Smooth muscle cell (in vitro differentiated cells): ENCODE data around the gene KCNT1. TPM values are rescaled to one million over a fixed set of nuclear protein-coding genes. Genes with fewer than 3 reads are reported as not detected.

Experiments used
- DNase-seq: peaks from one replicate; lab custom pipeline; 2025; ENCODE audit not compliant: unreplicated experiment; lab: John Stamatoyannopoulos, UW
- H2AFZ ChIP-seq: fragments of 200-600 bp; sonication (generic); 2 replicates; pipeline ENCODE4 v1.6.0; 2016; ENCODE audit warnings: antibody characterized with exemption, low read depth, mild to moderate bottlenecking
- H3F3A ChIP-seq: fragments of 200-600 bp; sonication (generic); 2 replicates; pipeline ENCODE4 v1.6.0; 2017; ENCODE audit warnings: antibody characterized with exemption, low read depth
- H3K27ac ChIP-seq: fragments of 200-600 bp; sonication (generic); 2 replicates; pipeline ENCODE4 v1.5.1; 2016; ENCODE audit warnings: low read depth, mild to moderate bottlenecking
- H3K27me3 ChIP-seq: fragments of 200-600 bp; sonication (generic); 2 replicates; pipeline ENCODE4 v1.6.1; 2016; ENCODE audit warnings: low read depth, mild to moderate bottlenecking
- H3K36me3 ChIP-seq: fragments of 200-600 bp; sonication (generic); 2 replicates; pipeline ENCODE4 v1.5.1; 2016; ENCODE audit warnings: low read depth
- H3K4me1 ChIP-seq: fragments of 200-600 bp; sonication (generic); 2 replicates; pipeline ENCODE4 v1.5.1; 2016; ENCODE audit warnings: low read depth
- H3K4me2 ChIP-seq: fragments of 200-600 bp; sonication (generic); 2 replicates; pipeline ENCODE4 v1.6.0; 2016; ENCODE audit warnings: mild to moderate bottlenecking
- H3K4me3 ChIP-seq: fragments of 200-600 bp; sonication (generic); 2 replicates; pipeline ENCODE4 v1.5.1; 2016; ENCODE audit warnings: mild to moderate bottlenecking
- H3K79me2 ChIP-seq: fragments of 200-600 bp; sonication (generic); 2 replicates; pipeline ENCODE4 v1.6.0; 2016; ENCODE audit warnings: low read depth, mild to moderate bottlenecking
- H3K9ac ChIP-seq: fragments of 200-600 bp; sonication (generic); 2 replicates; pipeline ENCODE4 v1.6.0; 2016; ENCODE audit warnings: low read depth
- H3K9me3 ChIP-seq: fragments of 200-600 bp; sonication (generic); replicated peaks from 2 replicates; pipeline ENCODE4 v1.5.1; 2016; ENCODE audit warnings: low read depth
- H4K20me1 ChIP-seq: fragments of 200-600 bp; sonication (generic); 2 replicates; pipeline ENCODE4 v1.6.0; 2016; ENCODE audit warnings: low read depth
- CTCF ChIP-seq: fragments of 200-600 bp; sonication (generic); IDR thresholded peaks from 2 replicates; pipeline ENCODE4 v1.5.1; 2017; ENCODE audit warnings: borderline replicate concordance, mild to moderate bottlenecking, antibody characterized with exemption; ENCODE audit not compliant: insufficient read depth, poor library complexity, severe bottlenecking
- WGBS: methylation state at CpG from one replicate; pipeline ENCODE4 v1.1.7; 2016; ENCODE audit warnings: low lambda C conversion rate; 5-methylcytosine and 5-hydroxymethylcytosine counted together
- polyA plus RNA-seq: library from polyadenylated mRNA; unstranded; fragments of >200 nt; fragmentation: Nextera tagmentation; extraction: Ambion mirVana; gene quantifications from 2 replicates; pipeline ENCODE4 v1.2.1, GENCODE V29; 2016
- total RNA-seq: library from RNA; depleted of rRNA; stranded (reverse); fragments of >200 nt; gene quantifications from 2 replicates; pipeline ENCODE4 v1.2.3, GENCODE V29; 2014

Gene KCNT1
- total and polyA plus RNA-seq, 2 experiments from 2014 or later = not detected

DNA sequence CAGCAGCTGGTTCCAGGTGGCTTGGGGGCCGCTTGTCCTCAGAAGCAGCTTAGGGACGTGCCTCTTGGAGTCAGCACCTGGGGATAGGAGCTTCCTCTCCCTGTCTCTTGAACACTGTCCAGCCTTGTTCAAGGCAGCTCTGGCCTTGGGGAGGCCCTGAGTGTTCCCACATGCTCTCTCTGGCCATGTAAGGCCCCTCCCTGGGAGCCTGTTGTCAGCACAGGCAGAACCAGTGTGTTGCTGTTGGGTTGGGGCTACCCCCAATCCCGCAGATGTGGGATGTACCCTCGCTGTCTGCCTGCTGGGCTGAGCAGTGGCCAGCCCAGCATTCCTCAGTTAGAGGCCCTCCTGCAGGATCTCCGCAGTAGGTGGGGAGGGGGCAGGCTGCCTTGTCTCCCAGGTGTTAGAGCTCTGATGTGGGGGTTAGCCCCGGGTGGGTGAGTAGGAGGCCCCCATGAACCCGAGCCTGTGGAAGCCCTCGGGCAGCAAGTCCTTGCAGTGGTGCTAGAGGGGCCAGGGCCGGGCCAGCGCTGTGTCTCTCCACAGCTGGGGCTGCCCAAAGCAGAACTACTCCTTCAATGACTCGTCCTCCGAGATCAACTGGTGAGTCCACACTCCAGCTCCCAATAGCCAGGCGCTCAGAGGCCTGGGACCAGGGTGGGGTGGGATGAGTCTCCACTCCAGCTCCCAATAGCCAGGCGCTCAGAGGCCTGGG is 51.6 kb downstream of the KCNT1 start:
- Histone ChIP-seq H3K4me2 (no peak overlapping the region), H3K27me3 (no peaks in the 10 kb centered on the region), H3F3A (no peaks in the 10 kb centered on the region), H3K79me2 (no peaks in the 10 kb centered on the region), H4K20me1 (no peaks in the 10 kb centered on the region), H3K27ac (no peak overlapping the region), H3K4me3 (no peak overlapping the region), H3K4me1 (no peaks in the 10 kb centered on the region), H3K9ac (no peak overlapping the region), H3K36me3 (no peaks in the 10 kb centered on the region), H3K9me3 (no peaks in the 10 kb centered on the region), H2AFZ (no peak overlapping the region)
- no peak for TF ChIP-seq CTCF
- WGBS = 88% methylated on average over 14 of the region's 14 CpGs
- no peak for DNase-seq

DNA sequence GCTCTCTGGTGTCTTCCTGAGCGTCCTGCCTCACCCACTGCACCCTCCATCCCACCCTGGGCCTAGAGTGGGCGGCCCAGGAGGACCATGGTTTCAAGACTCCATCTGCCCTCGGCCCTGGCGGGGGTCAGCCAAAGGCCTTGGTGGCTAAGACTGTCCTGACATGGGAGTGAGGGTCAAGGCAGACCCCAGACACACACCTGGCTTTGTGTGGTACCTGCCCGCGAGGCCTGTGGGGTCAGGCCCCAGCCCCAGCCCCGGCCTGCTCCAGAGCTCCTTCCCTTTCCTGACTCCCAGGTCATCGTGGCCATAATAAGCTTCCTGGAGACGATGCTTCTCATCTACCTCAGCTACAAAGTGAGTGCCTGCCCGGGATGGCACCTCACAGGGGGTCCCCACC is 54.6 kb downstream of the KCNT1 start:
- Histone ChIP-seq H3K4me3 (no peak overlapping the region), H3K79me2 (no peaks in the 10 kb centered on the region), H3K9ac (no peak overlapping the region), H3K27ac (no peak overlapping the region), H2AFZ (no peak overlapping the region), H3K27me3 (no peaks in the 10 kb centered on the region), H3F3A (no peaks in the 10 kb centered on the region), H3K4me1 (no peaks in the 10 kb centered on the region), H4K20me1 (no peaks in the 10 kb centered on the region), H3K4me2 (no peak overlapping the region), H3K9me3 (no peaks in the 10 kb centered on the region), H3K36me3 (no peaks in the 10 kb centered on the region)
- DNase-seq = no peak
- WGBS = 92% methylated on average over 9 of the region's 10 CpGs
- no peak for TF ChIP-seq CTCF

- no peak for TF ChIP-seq CTCF
These were observed 55.4 kb downstream of the KCNT1 start for GRCh38 chr9:135757356-135757755.

DNA sequence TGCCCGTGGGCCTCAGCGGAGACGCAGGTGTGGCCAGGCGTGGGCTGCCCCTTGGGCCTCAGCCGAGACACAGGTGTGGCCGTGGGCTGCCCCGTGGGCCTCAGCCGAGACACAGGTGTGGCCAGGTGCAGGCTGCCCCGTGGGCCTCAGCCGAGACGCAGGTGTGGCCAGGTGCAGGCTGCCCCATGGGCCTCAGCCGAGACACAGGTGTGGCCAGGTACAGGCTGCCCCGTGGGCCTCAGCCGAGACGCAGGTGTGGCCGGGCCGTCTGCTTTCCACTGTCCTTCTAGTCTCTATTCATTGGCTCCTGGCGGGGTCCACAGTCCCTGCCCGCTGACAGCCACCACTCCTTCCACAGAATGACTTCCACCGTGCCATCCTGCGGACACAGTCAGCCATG is 56.1 kb downstream of the KCNT1 start:
- no peak overlapping the region for H3K4me2 ChIP-seq
- H3K27ac ChIP-seq = no peak overlapping the region
- WGBS = 93% methylated on average over 18 of the region's 21 CpGs
- no peak for TF ChIP-seq CTCF
- H3F3A ChIP-seq = no peaks in the 10 kb centered on the region
- no peaks in the 10 kb centered on the region for H3K36me3 ChIP-seq
- no peaks in the 10 kb centered on the region for H3K79me2 ChIP-seq
- H3K27me3 ChIP-seq = no peaks in the 10 kb centered on the region
- H4K20me1 ChIP-seq = no peaks in the 10 kb centered on the region
- no peak overlapping the region for H3K9ac ChIP-seq
- H2AFZ ChIP-seq = no peak overlapping the region
- H3K4me3 ChIP-seq = no peak overlapping the region
- no peaks in the 10 kb centered on the region for H3K4me1 ChIP-seq
- no peak for DNase-seq
- no peaks in the 10 kb centered on the region for H3K9me3 ChIP-seq

More at GRCh38 chr9:135757356-135757755, 55.4 kb downstream of the KCNT1 start:
- no peak for DNase-seq
- Histone ChIP-seq H2AFZ (no peak overlapping the region), H3K27me3 (no peaks in the 10 kb centered on the region), H3K4me1 (no peaks in the 10 kb centered on the region), H3K4me3 (no peak overlapping the region), H3K4me2 (no peak overlapping the region), H4K20me1 (no peaks in the 10 kb centered on the region), H3K27ac (no peak overlapping the region), H3K36me3 (no peaks in the 10 kb centered on the region), H3K79me2 (no peaks in the 10 kb centered on the region), H3K9me3 (no peaks in the 10 kb centered on the region), H3F3A (no peaks in the 10 kb centered on the region), H3K9ac (no peak overlapping the region)
- WGBS = 91% methylated on average over 14 of the region's 14 CpGs
